Measurements from ENCODE around the gene OR2AE1.

DNA sequence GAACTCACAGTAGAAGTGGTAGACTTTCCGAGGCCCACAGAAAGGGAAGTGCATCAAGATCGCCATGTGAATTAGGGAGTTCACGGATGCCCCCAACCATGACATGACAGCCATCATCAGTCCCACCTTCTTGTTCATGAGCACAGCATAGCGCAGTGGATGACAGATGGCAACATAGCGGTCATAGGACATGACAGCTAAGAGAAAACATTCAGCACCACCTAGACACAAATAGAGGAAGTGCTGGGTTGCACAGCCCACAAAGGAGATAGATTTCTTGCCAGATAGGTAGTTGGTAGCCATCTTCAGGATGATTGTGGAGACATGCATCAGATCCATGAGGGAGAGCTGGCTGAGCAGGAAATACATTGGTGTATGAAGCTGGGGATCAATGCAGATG is 342 bp downstream of the OR2AE1 start:
- no peak for TF ChIP-seq POLR2A (IDR thresholded peaks at IDR 0.05)
- TF ChIP-seq, protein P1, sequence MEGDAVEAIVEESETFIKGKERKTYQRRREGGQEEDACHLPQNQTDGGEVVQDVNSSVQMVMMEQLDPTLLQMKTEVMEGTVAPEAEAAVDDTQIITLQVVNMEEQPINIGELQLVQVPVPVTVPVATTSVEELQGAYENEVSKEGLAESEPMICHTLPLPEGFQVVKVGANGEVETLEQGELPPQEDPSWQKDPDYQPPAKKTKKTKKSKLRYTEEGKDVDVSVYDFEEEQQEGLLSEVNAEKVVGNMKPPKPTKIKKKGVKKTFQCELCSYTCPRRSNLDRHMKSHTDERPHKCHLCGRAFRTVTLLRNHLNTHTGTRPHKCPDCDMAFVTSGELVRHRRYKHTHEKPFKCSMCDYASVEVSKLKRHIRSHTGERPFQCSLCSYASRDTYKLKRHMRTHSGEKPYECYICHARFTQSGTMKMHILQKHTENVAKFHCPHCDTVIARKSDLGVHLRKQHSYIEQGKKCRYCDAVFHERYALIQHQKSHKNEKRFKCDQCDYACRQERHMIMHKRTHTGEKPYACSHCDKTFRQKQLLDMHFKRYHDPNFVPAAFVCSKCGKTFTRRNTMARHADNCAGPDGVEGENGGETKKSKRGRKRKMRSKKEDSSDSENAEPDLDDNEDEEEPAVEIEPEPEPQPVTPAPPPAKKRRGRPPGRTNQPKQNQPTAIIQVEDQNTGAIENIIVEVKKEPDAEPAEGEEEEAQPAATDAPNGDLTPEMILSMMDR (IDR thresholded peaks at IDR 0.05) = no peak

All from breast epithelium (tissue), 3 donors.